Stimulated activated naive CD4-positive, alpha-beta T cell (primary cell): ENCODE results near the gene FAM3D.

Experiments
- DNase-seq, 6 experiments: peaks; one replicate each; lab custom pipeline; 2025; lab: John Stamatoyannopoulos, UW

The FAM3D gene

GRCh38 chr3:58627570-58627885, 39.0 kb downstream of the FAM3D start:
- DNase-seq: no peak

- DNase-seq: no peak
Observed at GRCh38 chr3:58626841-58627569, 39.6 kb downstream of the FAM3D start.

- no peak for DNase-seq
Observed at GRCh38 chr3:58625196-58625824, 41.3 kb downstream of the FAM3D start.

- DNase-seq: no peak
Observed at GRCh38 chr3:58624550-58624949, 42.0 kb downstream of the FAM3D start.

GRCh38 chr3:58623961-58624360, 42.6 kb downstream of the FAM3D start:
- no peak for DNase-seq

GRCh38 chr3:58623478-58623877, 43.1 kb downstream of the FAM3D start:
- DNase-seq: no peak

GRCh38 chr3:58622892-58623291, 43.7 kb downstream of the FAM3D start:
- DNase-seq: no peak

- no peak for DNase-seq
Observed at GRCh38 chr3:58622436-58622835, 44.1 kb downstream of the FAM3D start.

GRCh38 chr3:58621086-58621830, 45.3 kb downstream of the FAM3D start:
- DNase-seq: no peak

GRCh38 chr3:58620421-58620820, 46.2 kb downstream of the FAM3D start:
- no peak for DNase-seq

- no peak for DNase-seq
Observed at GRCh38 chr3:58617338-58617761, 49.2 kb downstream of the FAM3D start.

GRCh38 chr3:58613236-58614132, 53.1 kb downstream of the FAM3D start:
- DNase-seq: no peak

- DNase-seq: no peak
Observed at GRCh38 chr3:58612830-58613229, 53.7 kb downstream of the FAM3D start.

GRCh38 chr3:58609990-58610389, 56.6 kb downstream of the FAM3D start:
- no peak for DNase-seq

- DNase-seq: no peak
Observed at GRCh38 chr3:58608648-58609047, 57.9 kb downstream of the FAM3D start.

- no peak for DNase-seq
Observed at GRCh38 chr3:58607816-58608215, 58.8 kb downstream of the FAM3D start.

GRCh38 chr3:58606693-58607092, 59.9 kb downstream of the FAM3D start:
- no peak for DNase-seq

- no peak for DNase-seq
Observed at GRCh38 chr3:58604031-58604430, 62.5 kb downstream of the FAM3D start.

- no peak for DNase-seq
Observed at GRCh38 chr3:58603606-58604005, 63.0 kb downstream of the FAM3D start.

- no peak for DNase-seq
Observed at GRCh38 chr3:58597770-58598310, 68.7 kb downstream of the FAM3D start.

GRCh38 chr3:58596834-58597518, 69.6 kb downstream of the FAM3D start:
- DNase-seq: no peak
